ENCODE data around the gene PJA2. TPM values are rescaled to one million over a fixed set of nuclear protein-coding genes. Genes with fewer than 3 reads are reported as not detected.

Gene PJA2, protein sequence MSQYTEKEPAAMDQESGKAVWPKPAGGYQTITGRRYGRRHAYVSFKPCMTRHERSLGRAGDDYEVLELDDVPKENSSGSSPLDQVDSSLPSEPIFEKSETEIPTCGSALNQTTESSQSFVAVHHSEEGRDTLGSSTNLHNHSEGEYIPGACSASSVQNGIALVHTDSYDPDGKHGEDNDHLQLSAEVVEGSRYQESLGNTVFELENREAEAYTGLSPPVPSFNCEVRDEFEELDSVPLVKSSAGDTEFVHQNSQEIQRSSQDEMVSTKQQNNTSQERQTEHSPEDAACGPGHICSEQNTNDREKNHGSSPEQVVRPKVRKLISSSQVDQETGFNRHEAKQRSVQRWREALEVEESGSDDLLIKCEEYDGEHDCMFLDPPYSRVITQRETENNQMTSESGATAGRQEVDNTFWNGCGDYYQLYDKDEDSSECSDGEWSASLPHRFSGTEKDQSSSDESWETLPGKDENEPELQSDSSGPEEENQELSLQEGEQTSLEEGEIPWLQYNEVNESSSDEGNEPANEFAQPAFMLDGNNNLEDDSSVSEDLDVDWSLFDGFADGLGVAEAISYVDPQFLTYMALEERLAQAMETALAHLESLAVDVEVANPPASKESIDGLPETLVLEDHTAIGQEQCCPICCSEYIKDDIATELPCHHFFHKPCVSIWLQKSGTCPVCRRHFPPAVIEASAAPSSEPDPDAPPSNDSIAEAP
- polyA plus RNA-seq (2013, experiment 1 of 4): 60.8 TPM
- 62.7 TPM for polyA plus RNA-seq (2013, experiment 2 of 4)
- 55.4 TPM for polyA plus RNA-seq (2013, experiment 3 of 4)
- polyA plus RNA-seq (2013, experiment 4 of 4): 63.3 TPM

- H3K4me1 ChIP-seq (ENCODE audit: control insufficient read depth, insufficient read depth, low read length): peaks cover 21% of the 10 kb centered on the region
- 0% methylated on average over 44 of the region's 44 CpGs for WGBS, 2 experiments
These were observed at the start of gene PJA2 for GRCh38 chr5:109409844-109410388. PJA2 (minus strand) TSS chr5:109409974; CDS start chr5:109383433, 26,541 bp downstream.

DNA sequence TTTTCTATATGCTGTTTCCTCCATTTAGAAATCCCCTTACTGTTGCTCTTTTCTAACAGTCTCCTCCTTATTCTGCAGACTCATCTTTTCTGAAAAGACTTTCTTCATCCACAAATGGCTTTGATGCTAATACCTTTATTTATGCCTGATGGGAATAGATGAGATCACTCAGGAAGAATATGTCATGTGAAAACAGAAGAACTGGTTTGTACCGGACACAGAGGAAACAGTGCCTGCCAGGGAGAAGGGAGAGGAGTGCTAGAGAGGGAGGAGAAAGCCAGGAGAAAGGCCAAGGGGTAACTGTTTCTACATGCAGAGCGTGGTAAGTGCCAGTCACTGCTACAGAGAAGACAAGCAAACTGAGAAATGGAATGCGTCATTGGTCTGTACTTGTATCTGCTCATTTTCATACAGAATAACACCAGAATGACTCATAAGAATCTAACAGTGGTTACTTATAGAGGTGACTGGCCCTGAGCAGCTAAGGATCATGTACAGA is 45.9 kb upstream of the PJA2 start:
- Histone ChIP-seq H3K4me3 (ENCODE audit: insufficient read depth, low read depth, low read length) (no peak overlapping the region), H3K27ac (ENCODE audit: insufficient read depth, low read depth, low read length, poor library complexity, severe bottlenecking) (peak overlapping the region; percentile 33), H3K27me3 (ENCODE audit: control insufficient read depth, insufficient read depth, low read length, poor library complexity, severe bottlenecking) (no peaks in the 10 kb centered on the region), H3K4me1 (ENCODE audit: control insufficient read depth, insufficient read depth, low read length) (no peaks in the 10 kb centered on the region), H3K9me3 (ENCODE audit: control insufficient read depth, low read length) (no peaks in the 10 kb centered on the region), H3K36me3 (ENCODE audit: control insufficient read depth, insufficient read depth, low read length) (no peaks in the 10 kb centered on the region)
- 89 to 90% methylated on average over 3 of the region's 3 CpGs for WGBS, 2 experiments

More at GRCh38 chr5:109409844-109410388, at the start of gene PJA2:
- no peaks in the 10 kb centered on the region for H3K36me3 ChIP-seq (ENCODE audit: control insufficient read depth, insufficient read depth, low read length)
- no peaks in the 10 kb centered on the region for H3K27me3 ChIP-seq (ENCODE audit: control insufficient read depth, insufficient read depth, low read length, poor library complexity, severe bottlenecking)
- H3K9me3 ChIP-seq (ENCODE audit: control insufficient read depth, low read length): no peaks in the 10 kb centered on the region
- peak within 1 kb of the TSS; percentile 93 for H3K27ac ChIP-seq (ENCODE audit: insufficient read depth, low read depth, low read length, poor library complexity, severe bottlenecking)
- H3K4me3 ChIP-seq (ENCODE audit: insufficient read depth, low read depth, low read length): peak within 1 kb of the TSS; percentile 73

DNA sequence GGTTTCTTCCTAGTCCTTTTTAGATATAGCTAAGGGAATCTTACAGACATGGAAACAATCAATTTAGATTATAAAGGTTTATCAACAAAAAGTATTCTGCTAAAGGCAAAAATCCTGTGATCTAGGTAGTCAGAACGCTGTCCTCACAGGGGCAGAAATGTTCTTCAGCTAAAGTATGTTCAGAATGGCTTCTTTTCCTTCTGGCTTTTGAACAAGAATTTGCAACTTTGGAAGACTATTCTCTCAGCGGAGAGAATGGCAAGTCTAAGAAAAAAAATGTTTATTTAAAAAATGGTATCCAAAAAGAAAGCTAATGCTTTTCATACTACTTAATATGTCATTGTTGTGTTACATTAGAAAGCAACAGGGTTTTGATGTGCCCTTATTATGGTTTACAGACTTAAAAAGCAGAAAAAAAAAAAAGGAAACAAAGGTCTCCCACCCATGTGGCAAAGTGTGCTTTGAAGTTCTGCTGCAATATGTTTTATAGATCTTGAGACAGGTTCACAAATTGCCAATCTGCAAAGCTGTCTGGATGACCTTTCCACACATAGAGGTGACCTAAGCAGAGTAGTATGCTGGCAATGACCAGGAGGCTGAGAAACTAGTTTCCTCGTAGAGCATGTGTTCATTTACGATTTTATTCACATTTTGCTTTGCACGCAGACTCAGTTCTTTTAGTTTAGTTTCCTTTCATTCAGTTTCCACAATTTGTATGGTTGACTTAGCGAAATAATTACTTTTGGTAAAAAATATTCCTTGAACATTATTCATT is 45.1 kb upstream of the PJA2 start:
- Histone ChIP-seq H3K27ac (ENCODE audit: insufficient read depth, low read depth, low read length, poor library complexity, severe bottlenecking) (no peak overlapping the region), H3K4me3 (ENCODE audit: insufficient read depth, low read depth, low read length) (no peak overlapping the region), H3K4me1 (ENCODE audit: control insufficient read depth, insufficient read depth, low read length) (no peaks in the 10 kb centered on the region), H3K27me3 (ENCODE audit: control insufficient read depth, insufficient read depth, low read length, poor library complexity, severe bottlenecking) (no peaks in the 10 kb centered on the region), H3K9me3 (ENCODE audit: control insufficient read depth, low read length) (no peaks in the 10 kb centered on the region), H3K36me3 (ENCODE audit: control insufficient read depth, insufficient read depth, low read length) (no peaks in the 10 kb centered on the region)
- WGBS, 2 experiments: 76 to 85% methylated on average over 4 of the region's 6 CpGs

DNA sequence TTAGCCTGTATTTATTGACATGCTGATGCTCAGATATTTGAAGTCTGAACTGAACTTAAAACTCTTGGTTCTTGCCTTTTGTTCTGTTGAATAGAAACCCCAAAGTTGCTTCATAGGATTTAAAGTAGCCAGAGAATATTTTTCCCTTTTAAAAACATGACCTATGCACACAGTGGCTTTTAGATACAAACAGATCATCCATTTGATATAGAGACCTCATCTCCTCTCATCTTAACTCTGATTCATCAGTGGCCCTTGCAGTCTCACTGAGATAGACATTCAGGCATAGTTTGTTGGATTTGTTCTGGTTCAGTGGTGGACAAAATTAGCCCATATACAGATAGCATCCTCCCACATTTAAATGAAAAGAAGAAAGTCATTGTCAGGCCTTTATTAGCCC is 43.5 kb upstream of the PJA2 start:
- Histone ChIP-seq H3K4me3 (ENCODE audit: insufficient read depth, low read depth, low read length) (no peak overlapping the region), H3K9me3 (ENCODE audit: control insufficient read depth, low read length) (no peaks in the 10 kb centered on the region), H3K4me1 (ENCODE audit: control insufficient read depth, insufficient read depth, low read length) (no peaks in the 10 kb centered on the region), H3K27me3 (ENCODE audit: control insufficient read depth, insufficient read depth, low read length, poor library complexity, severe bottlenecking) (no peaks in the 10 kb centered on the region), H3K36me3 (ENCODE audit: control insufficient read depth, insufficient read depth, low read length) (no peaks in the 10 kb centered on the region), H3K27ac (ENCODE audit: insufficient read depth, low read depth, low read length, poor library complexity, severe bottlenecking) (no peak overlapping the region)

GRCh38 chr5:109452661-109453060 is 42.9 kb upstream of the PJA2 start:
- H3K27ac ChIP-seq (ENCODE audit: insufficient read depth, low read depth, low read length, poor library complexity, severe bottlenecking): no peak overlapping the region
- H3K4me1 ChIP-seq (ENCODE audit: control insufficient read depth, insufficient read depth, low read length): no peaks in the 10 kb centered on the region
- no peaks in the 10 kb centered on the region for H3K36me3 ChIP-seq (ENCODE audit: control insufficient read depth, insufficient read depth, low read length)
- no peaks in the 10 kb centered on the region for H3K9me3 ChIP-seq (ENCODE audit: control insufficient read depth, low read length)
- WGBS, 2 experiments: 81 to 97% methylated on average over 1 of the region's 1 CpG
- H3K27me3 ChIP-seq (ENCODE audit: control insufficient read depth, insufficient read depth, low read length, poor library complexity, severe bottlenecking): no peaks in the 10 kb centered on the region
- H3K4me3 ChIP-seq (ENCODE audit: insufficient read depth, low read depth, low read length): no peak overlapping the region

DNA sequence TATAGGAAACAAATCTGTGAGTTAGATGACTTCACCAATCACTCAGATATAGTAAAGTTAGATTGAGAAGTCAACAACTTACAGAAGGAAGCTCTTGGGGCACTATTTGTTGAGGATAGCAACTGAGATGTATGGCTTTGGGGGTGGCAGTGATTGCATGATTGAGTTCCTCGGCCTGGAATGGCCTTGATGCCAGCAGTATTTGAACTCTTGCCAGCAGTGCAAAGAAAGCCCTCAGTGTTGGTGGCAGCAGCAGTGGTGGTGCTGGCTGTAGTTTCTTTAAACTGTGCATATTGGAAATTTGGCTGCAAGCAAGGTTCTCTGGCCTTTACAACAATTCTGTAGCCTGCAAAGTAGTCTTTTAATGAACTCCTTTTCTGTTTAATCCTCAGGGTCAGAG is 41.4 kb upstream of the PJA2 start:
- Histone ChIP-seq H3K27me3 (ENCODE audit: control insufficient read depth, insufficient read depth, low read length, poor library complexity, severe bottlenecking) (no peaks in the 10 kb centered on the region), H3K4me1 (ENCODE audit: control insufficient read depth, insufficient read depth, low read length) (no peaks in the 10 kb centered on the region), H3K9me3 (ENCODE audit: control insufficient read depth, low read length) (no peaks in the 10 kb centered on the region), H3K4me3 (ENCODE audit: insufficient read depth, low read depth, low read length) (no peak overlapping the region), H3K27ac (ENCODE audit: insufficient read depth, low read depth, low read length, poor library complexity, severe bottlenecking) (no peak overlapping the region), H3K36me3 (ENCODE audit: control insufficient read depth, insufficient read depth, low read length) (no peaks in the 10 kb centered on the region)
- 94 to 97% methylated on average over 1 of the region's 1 CpG for WGBS, 2 experiments

GRCh38 chr5:109450129-109450877 is 40.5 kb upstream of the PJA2 start:
- Histone ChIP-seq H3K27ac (ENCODE audit: insufficient read depth, low read depth, low read length, poor library complexity, severe bottlenecking) (no peak overlapping the region), H3K4me1 (ENCODE audit: control insufficient read depth, insufficient read depth, low read length) (no peaks in the 10 kb centered on the region), H3K4me3 (ENCODE audit: insufficient read depth, low read depth, low read length) (no peak overlapping the region), H3K27me3 (ENCODE audit: control insufficient read depth, insufficient read depth, low read length, poor library complexity, severe bottlenecking) (no peaks in the 10 kb centered on the region), H3K9me3 (ENCODE audit: control insufficient read depth, low read length) (no peaks in the 10 kb centered on the region), H3K36me3 (ENCODE audit: control insufficient read depth, insufficient read depth, low read length) (no peaks in the 10 kb centered on the region)
- WGBS, 2 experiments: 35 to 37% methylated on average over 10 of the region's 12 CpGs

DNA sequence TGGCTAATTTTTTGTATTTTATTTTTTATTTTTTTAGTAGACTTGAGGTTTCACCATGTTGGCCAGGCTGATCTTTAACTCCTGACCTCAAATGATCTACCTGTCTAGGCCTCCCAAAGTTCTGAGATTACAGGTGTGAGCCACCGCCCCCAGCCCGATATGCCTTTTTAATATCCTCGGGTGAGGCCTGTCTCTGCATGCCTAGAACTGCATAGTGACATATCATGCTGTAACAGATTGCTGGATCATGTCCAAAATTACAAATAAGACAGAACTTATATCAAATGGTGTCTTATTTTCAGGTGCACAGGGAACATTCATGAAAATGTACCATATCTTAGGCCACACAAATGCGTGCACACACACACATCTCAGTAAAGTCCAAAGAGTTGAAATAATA is 39.1 kb upstream of the PJA2 start:
- 67 to 70% methylated on average over 3 to 4 of the region's 4 CpGs for WGBS, 2 experiments

GRCh38 chr5:109439590-109439989 is 29.8 kb upstream of the PJA2 start:
- Histone ChIP-seq H3K4me3 (ENCODE audit: insufficient read depth, low read depth, low read length) (no peak overlapping the region), H3K9me3 (ENCODE audit: control insufficient read depth, low read length) (no peaks in the 10 kb centered on the region), H3K36me3 (ENCODE audit: control insufficient read depth, insufficient read depth, low read length) (no peaks in the 10 kb centered on the region), H3K4me1 (ENCODE audit: control insufficient read depth, insufficient read depth, low read length) (no peaks in the 10 kb centered on the region), H3K27me3 (ENCODE audit: control insufficient read depth, insufficient read depth, low read length, poor library complexity, severe bottlenecking) (no peaks in the 10 kb centered on the region), H3K27ac (ENCODE audit: insufficient read depth, low read depth, low read length, poor library complexity, severe bottlenecking) (no peak overlapping the region)
- WGBS, 2 experiments: 92 to 100% methylated on average over 1 of the region's 1 CpG

More for the DNA sequence above, 39.1 kb upstream of the PJA2 start:
- Histone ChIP-seq H3K4me1 (ENCODE audit: control insufficient read depth, insufficient read depth, low read length) (no peaks in the 10 kb centered on the region), H3K27ac (ENCODE audit: insufficient read depth, low read depth, low read length, poor library complexity, severe bottlenecking) (no peak overlapping the region), H3K27me3 (ENCODE audit: control insufficient read depth, insufficient read depth, low read length, poor library complexity, severe bottlenecking) (no peaks in the 10 kb centered on the region), H3K9me3 (ENCODE audit: control insufficient read depth, low read length) (no peaks in the 10 kb centered on the region), H3K36me3 (ENCODE audit: control insufficient read depth, insufficient read depth, low read length) (no peaks in the 10 kb centered on the region), H3K4me3 (ENCODE audit: insufficient read depth, low read depth, low read length) (no peak overlapping the region)

All from ectodermal cell (in vitro differentiated cells).